Activated CD8-positive, alpha-beta memory T cell treated with anti-CD3 and anti-CD28 coated beads, Interleukin-2, amount 10 ng/mL, durations not matched to agents 7 days and 5 days (primary cell): ENCODE results near the gene KDM7A. TPM values are rescaled to one million over a fixed set of nuclear protein-coding genes. Genes with fewer than 3 reads are reported as not detected.

ENCODE experiments used
- ATAC-seq: fragments of 150-1000 bp; cut with Tn5 transposase; one replicate; pipeline ENCODE4 v1.10.0; 2021; ENCODE audit warnings: moderate library complexity
- CTCF ChIA-PET: fragments of 350-600 bp; sonication (Branson Sonifier 250); formaldehyde crosslinking; loops from one replicate; lab custom pipeline; 2021; ENCODE audit warnings: antibody characterized with exemption; lab: Charles Lee
- DNase-seq: peaks from one replicate; pipeline ENCODE4 v3.0.0-alpha.2; 2020
- H3K27ac Mint-ChIP-seq: one replicate; pipeline ENCODE4 v1.8.0; 2021; ENCODE audit warnings: mild to moderate bottlenecking, mixed read lengths
- H3K27me3 Mint-ChIP-seq: one replicate; pipeline ENCODE4 v1.8.0; 2021; ENCODE audit warnings: mixed read lengths
- H3K36me3 Mint-ChIP-seq: one replicate; pipeline ENCODE4 v1.8.0; 2021; ENCODE audit warnings: mild to moderate bottlenecking, mixed read lengths
- H3K4me1 Mint-ChIP-seq: one replicate; pipeline ENCODE4 v1.8.0; 2021; ENCODE audit warnings: mixed read lengths
- H3K4me3 Mint-ChIP-seq: one replicate; pipeline ENCODE4 v1.8.0; 2021; ENCODE audit warnings: mild to moderate bottlenecking, moderate library complexity, mixed read lengths
- H3K9me3 Mint-ChIP-seq: one replicate; pipeline ENCODE4 v1.8.0; 2022; ENCODE audit warnings: low read depth, mixed read lengths
- total RNA-seq, 2 experiments: library from RNA; stranded (reverse); gene quantifications; one replicate each; pipeline ENCODE4 v1.2.3, GENCODE V29; 2021

The KDM7A gene
- total RNA-seq, 2 experiments from 2014 or later = 7.3 to 13.1 TPM

- ATAC-seq = no peak
- peak overlapping the region; percentile 87 for H3K4me3 Mint-ChIP-seq
- H3K27me3 Mint-ChIP-seq = no peaks in the 10 kb centered on the region
- CTCF ChIA-PET = no interaction called here
- H3K36me3 Mint-ChIP-seq = peaks cover 59% of the 10 kb centered on the region
- DNase-seq = no peak
- H3K27ac Mint-ChIP-seq = peak overlapping the region; percentile 94
- peaks cover 9% of the 10 kb centered on the region for H3K9me3 Mint-ChIP-seq
- H3K4me1 Mint-ChIP-seq = peaks cover 49% of the 10 kb centered on the region
These were observed 115.2 kb downstream of the KDM7A start for GRCh38 chr7:140061607-140061930.

GRCh38 chr7:140060788-140061606 is 115.8 kb downstream of the KDM7A start:
- H3K36me3 Mint-ChIP-seq = peaks cover 59% of the 10 kb centered on the region
- H3K9me3 Mint-ChIP-seq = peaks cover 3% of the 10 kb centered on the region
- H3K4me1 Mint-ChIP-seq = peaks cover 54% of the 10 kb centered on the region
- CTCF ChIA-PET = interaction anchor here (1.4 to 1.8 kb wide), 3 partner anchors 12 to 243 kb away, joined by 3 to 5 read pairs (median 4); no protein-coding TSS in a partner anchor
- peak overlapping the region; percentile 94 for H3K27ac Mint-ChIP-seq
- no peak for ATAC-seq
- no peaks in the 10 kb centered on the region for H3K27me3 Mint-ChIP-seq
- no peak for DNase-seq
- H3K4me3 Mint-ChIP-seq = peak overlapping the region; percentile 87

GRCh38 chr7:140060243-140060630 is 116.5 kb downstream of the KDM7A start:
- Mint-ChIP-seq H3K4me1 (peaks cover 62% of the 10 kb centered on the region), H3K27ac (peak overlapping the region; percentile 94), H3K4me3 (peak overlapping the region; percentile 87), H3K9me3 (no peaks in the 10 kb centered on the region), H3K27me3 (no peaks in the 10 kb centered on the region), H3K36me3 (peaks cover 59% of the 10 kb centered on the region)
- CTCF ChIA-PET = interaction anchor here (0.6 to 1.8 kb wide), 5 partner anchors 11 to 243 kb away, joined by 3 to 5 read pairs (median 3); no protein-coding TSS in a partner anchor
- ATAC-seq = no peak
- DNase-seq = no peak

- DNase-seq = no peak
- peaks cover 64% of the 10 kb centered on the region for H3K36me3 Mint-ChIP-seq
- no peaks in the 10 kb centered on the region for H3K27me3 Mint-ChIP-seq
These were observed 117.2 kb downstream of the KDM7A start for GRCh38 chr7:140059273-140060242.

GRCh38 chr7:140058517-140058916 is 118.3 kb downstream of the KDM7A start:
- peaks cover 76% of the 10 kb centered on the region for H3K4me1 Mint-ChIP-seq
- peak overlapping the region; percentile 12 for H3K27ac Mint-ChIP-seq
- DNase-seq (no peak), ATAC-seq (no peak)
- no peak overlapping the region for H3K4me3 Mint-ChIP-seq
- no peaks in the 10 kb centered on the region for H3K9me3 Mint-ChIP-seq
- H3K27me3 Mint-ChIP-seq = no peaks in the 10 kb centered on the region
- peaks cover 73% of the 10 kb centered on the region for H3K36me3 Mint-ChIP-seq
- CTCF ChIA-PET = no interaction called here

More at GRCh38 chr7:140059273-140060242, 117.2 kb downstream of the KDM7A start:
- H3K4me3 Mint-ChIP-seq = peak overlapping the region; percentile 87
- H3K4me1 Mint-ChIP-seq = peaks cover 69% of the 10 kb centered on the region
- CTCF ChIA-PET = interaction anchor here (0.6 to 1.8 kb wide), 5 partner anchors 10 to 244 kb away, joined by 3 to 5 read pairs (median 3); no protein-coding TSS in a partner anchor
- no peak for ATAC-seq
- H3K9me3 Mint-ChIP-seq = no peaks in the 10 kb centered on the region
- H3K27ac Mint-ChIP-seq = peak overlapping the region; percentile 40

GRCh38 chr7:140057143-140057535 is 119.6 kb downstream of the KDM7A start:
- H3K4me1 Mint-ChIP-seq = peaks cover 78% of the 10 kb centered on the region
- peaks cover 85% of the 10 kb centered on the region for H3K36me3 Mint-ChIP-seq
- no peaks in the 10 kb centered on the region for H3K27me3 Mint-ChIP-seq
- CTCF ChIA-PET = interaction anchor here (1.4 kb wide), 1 partner anchor 247 kb away, joined by 4 read pairs; no protein-coding TSS in a partner anchor
- DNase-seq = no peak
- ATAC-seq = no peak
- no peak overlapping the region for H3K27ac Mint-ChIP-seq
- H3K4me3 Mint-ChIP-seq = no peak overlapping the region
- no peaks in the 10 kb centered on the region for H3K9me3 Mint-ChIP-seq

GRCh38 chr7:140056431-140057142 is 120.2 kb downstream of the KDM7A start:
- H3K27me3 Mint-ChIP-seq = no peaks in the 10 kb centered on the region
- H3K36me3 Mint-ChIP-seq = peaks cover 90% of the 10 kb centered on the region
- H3K4me3 Mint-ChIP-seq = no peak overlapping the region
- DNase-seq (no peak), ATAC-seq (no peak)
- CTCF ChIA-PET = interaction anchor here (1.4 kb wide), 1 partner anchor 247 kb away, joined by 4 read pairs; no protein-coding TSS in a partner anchor
- no peaks in the 10 kb centered on the region for H3K9me3 Mint-ChIP-seq
- peaks cover 81% of the 10 kb centered on the region for H3K4me1 Mint-ChIP-seq
- H3K27ac Mint-ChIP-seq = no peak overlapping the region

GRCh38 chr7:140055833-140056232 is 121.0 kb downstream of the KDM7A start:
- H3K27ac Mint-ChIP-seq = no peak overlapping the region
- no peak for DNase-seq
- H3K4me3 Mint-ChIP-seq = no peak overlapping the region
- no peaks in the 10 kb centered on the region for H3K27me3 Mint-ChIP-seq
- H3K4me1 Mint-ChIP-seq = peaks cover 74% of the 10 kb centered on the region
- H3K36me3 Mint-ChIP-seq = peaks cover 86% of the 10 kb centered on the region
- H3K9me3 Mint-ChIP-seq = no peaks in the 10 kb centered on the region
- no peak for ATAC-seq
- CTCF ChIA-PET = interaction anchor here (0.5 kb wide), 1 partner anchor 454 kb away, joined by 3 read pairs; no protein-coding TSS in a partner anchor

GRCh38 chr7:140054751-140055150 is 122.0 kb downstream of the KDM7A start:
- no peak overlapping the region for H3K4me3 Mint-ChIP-seq

GRCh38 chr7:140053812-140054539 is 122.8 kb downstream of the KDM7A start:
- Mint-ChIP-seq H3K4me1 (peaks cover 57% of the 10 kb centered on the region), H3K36me3 (peaks cover 78% of the 10 kb centered on the region), H3K27ac (peak overlapping the region; percentile 71), H3K27me3 (no peaks in the 10 kb centered on the region), H3K4me3 (no peak overlapping the region), H3K9me3 (no peaks in the 10 kb centered on the region)
- DNase-seq (no peak), ATAC-seq (peak; percentile 57)
- CTCF ChIA-PET = interaction anchor here (0.8 to 1.2 kb wide), 3 partner anchors 9 to 272 kb away, joined by 3 to 5 read pairs (median 3); partner anchors contain the start of gene PARP12

More at GRCh38 chr7:140054751-140055150, 122.0 kb downstream of the KDM7A start:
- Mint-ChIP-seq H3K36me3 (peaks cover 85% of the 10 kb centered on the region), H3K27me3 (no peaks in the 10 kb centered on the region), H3K9me3 (no peaks in the 10 kb centered on the region), H3K27ac (peak overlapping the region; percentile 71), H3K4me1 (peaks cover 65% of the 10 kb centered on the region)
- ATAC-seq (no peak), DNase-seq (no peak)
- CTCF ChIA-PET = interaction anchor here (0.6 to 1.2 kb wide), 4 partner anchors 8 to 1151 kb away, joined by 3 to 5 read pairs (median 3); partner anchors contain the start of gene PARP12

GRCh38 chr7:140051820-140052219 is 125.0 kb downstream of the KDM7A start:
- H3K4me1 Mint-ChIP-seq = peaks cover 44% of the 10 kb centered on the region
- peaks cover 70% of the 10 kb centered on the region for H3K36me3 Mint-ChIP-seq
- no peak for DNase-seq
- H3K4me3 Mint-ChIP-seq = no peak overlapping the region
- no peak for ATAC-seq
- H3K27me3 Mint-ChIP-seq = no peaks in the 10 kb centered on the region
- H3K9me3 Mint-ChIP-seq = no peaks in the 10 kb centered on the region
- CTCF ChIA-PET = no interaction called here
- H3K27ac Mint-ChIP-seq = no peak overlapping the region

GRCh38 chr7:140050100-140050499 is 126.7 kb downstream of the KDM7A start:
- peaks cover 27% of the 10 kb centered on the region for H3K4me1 Mint-ChIP-seq
- CTCF ChIA-PET = interaction anchor here (2.4 kb wide), 1 partner anchor 10 kb away, joined by 5 read pairs; no protein-coding TSS in a partner anchor
- no peaks in the 10 kb centered on the region for H3K9me3 Mint-ChIP-seq
- H3K27me3 Mint-ChIP-seq = no peaks in the 10 kb centered on the region
- no peak for ATAC-seq
- H3K27ac Mint-ChIP-seq = no peak overlapping the region
- DNase-seq = no peak
- peaks cover 70% of the 10 kb centered on the region for H3K36me3 Mint-ChIP-seq
- no peak overlapping the region for H3K4me3 Mint-ChIP-seq
